ENCODE results near the gene MGMT. TPM values are rescaled to one million over a fixed set of nuclear protein-coding genes. Genes with fewer than 3 reads are reported as not detected.

MGMT gene
- total RNA-seq, 3 donors from 2014 or later = 34.1 to 57.8 (median 46.7) TPM

- H3K36me3 ChIP-seq = no peaks in the 10 kb centered on the region
- H3K27ac ChIP-seq = no peak overlapping the region
- DNase-seq (ENCODE audit: low spot score in 2 of 2) = no peak
- H3K27me3 ChIP-seq = no peaks in the 10 kb centered on the region
- no peak for TF ChIP-seq POLR2A (IDR thresholded peaks at IDR 0.05)
- TF ChIP-seq CTCF (IDR thresholded peaks at IDR 0.05) = no peak
- no peak for TF ChIP-seq POLR2AphosphoS5 (IDR thresholded peaks at IDR 0.05)
- H3K4me1 ChIP-seq = no peaks in the 10 kb centered on the region
- no peaks in the 10 kb centered on the region for H3K9me3 ChIP-seq
- intact Hi-C loops (cut with DNase I; ENCODE audit: low total_unique reads) = no loop called here
- no peak overlapping the region for H3K4me3 ChIP-seq
Measured at GRCh38 chr10:129652521-129653201, 185.6 kb downstream of the MGMT start.

GRCh38 chr10:129653428-129653827, 186.4 kb downstream of the MGMT start:
- Histone ChIP-seq H3K27me3 (no peaks in the 10 kb centered on the region), H3K36me3 (no peaks in the 10 kb centered on the region), H3K9me3 (no peaks in the 10 kb centered on the region), H3K4me3 (no peak overlapping the region), H3K27ac (no peak overlapping the region), H3K4me1 (no peaks in the 10 kb centered on the region)
- DNase-seq (ENCODE audit: low spot score in 2 of 2) = no peak
- intact Hi-C loops (cut with DNase I; ENCODE audit: low total_unique reads) = no loop called here
- TF ChIP-seq POLR2A (IDR thresholded peaks at IDR 0.05) (no peak), POLR2AphosphoS5 (IDR thresholded peaks at IDR 0.05) (no peak), CTCF (IDR thresholded peaks at IDR 0.05) (no peak)

- Histone ChIP-seq H3K4me3 (no peak overlapping the region), H3K36me3 (no peaks in the 10 kb centered on the region), H3K27me3 (no peaks in the 10 kb centered on the region), H3K4me1 (no peaks in the 10 kb centered on the region), H3K27ac (no peak overlapping the region), H3K9me3 (no peaks in the 10 kb centered on the region)
- intact Hi-C loops (cut with DNase I; ENCODE audit: low total_unique reads) = no loop called here
- DNase-seq (ENCODE audit: low spot score in 2 of 2) = no peak
- no peak for TF ChIP-seq POLR2AphosphoS5 (IDR thresholded peaks at IDR 0.05)
- TF ChIP-seq POLR2A (IDR thresholded peaks at IDR 0.05) = no peak
- TF ChIP-seq CTCF (IDR thresholded peaks at IDR 0.05) = no peak
Measured at GRCh38 chr10:129653861-129654260, 186.8 kb downstream of the MGMT start.

GRCh38 chr10:129654461-129654860, 187.4 kb downstream of the MGMT start:
- H3K4me1 ChIP-seq = no peaks in the 10 kb centered on the region
- H3K36me3 ChIP-seq = no peaks in the 10 kb centered on the region
- no peak overlapping the region for H3K4me3 ChIP-seq
- no peaks in the 10 kb centered on the region for H3K27me3 ChIP-seq
- no peaks in the 10 kb centered on the region for H3K9me3 ChIP-seq
- no peak for DNase-seq (ENCODE audit: low spot score in 2 of 2)
- intact Hi-C loops (cut with DNase I; ENCODE audit: low total_unique reads) = no loop called here
- no peak overlapping the region for H3K27ac ChIP-seq
- TF ChIP-seq POLR2AphosphoS5 (IDR thresholded peaks at IDR 0.05) (no peak), POLR2A (IDR thresholded peaks at IDR 0.05) (no peak), CTCF (IDR thresholded peaks at IDR 0.05) (no peak)

- H3K4me3 ChIP-seq = no peak overlapping the region
- intact Hi-C loops (cut with DNase I; ENCODE audit: low total_unique reads) = no loop called here
- no peaks in the 10 kb centered on the region for H3K9me3 ChIP-seq
Measured at GRCh38 chr10:129655007-129655678, 188.1 kb downstream of the MGMT start.

More at GRCh38 chr10:129655007-129655678, 188.1 kb downstream of the MGMT start:
- no peak for DNase-seq (ENCODE audit: low spot score in 2 of 2)
- H3K4me1 ChIP-seq = no peaks in the 10 kb centered on the region
- H3K36me3 ChIP-seq = no peaks in the 10 kb centered on the region
- H3K27ac ChIP-seq = no peak overlapping the region
- H3K27me3 ChIP-seq = no peaks in the 10 kb centered on the region
- TF ChIP-seq POLR2AphosphoS5 (IDR thresholded peaks at IDR 0.05) (no peak), CTCF (IDR thresholded peaks at IDR 0.05) (no peak), POLR2A (IDR thresholded peaks at IDR 0.05) (no peak)
